Hepatocyte (in vitro differentiated cells): ENCODE results near the gene IP6K3.

Experiments used
- CTCF ChIP-seq: fragments of 200-600 bp; sonication (generic); IDR thresholded peaks from 2 replicates; pipeline ENCODE4 v1.5.1; 2016; ENCODE audit warnings: antibody characterized with exemption, mild to moderate bottlenecking; ENCODE audit not compliant: poor library complexity
- EZH2phosphoT487 ChIP-seq: fragments of 200-600 bp; sonication (generic); IDR thresholded peaks from one replicate; pipeline ENCODE4 v1.6.1; 2018; ENCODE audit warnings: antibody characterized with exemption, mild to moderate bottlenecking, low read depth, moderate library complexity; ENCODE audit not compliant: unreplicated experiment, severe bottlenecking

- no peak for TF ChIP-seq CTCF
- TF ChIP-seq EZH2phosphoT487 = no peak
These were observed 11.2 kb upstream of the IP6K3 start for GRCh38 chr6:33757906-33758305.
